PC-9 (cell line): ENCODE data around the gene LAMP1.
"Not testable (repeated sequence)": the region's sequence is repeated elsewhere in the genome, so short reads cannot be mapped to it uniquely, and the experiment has no call there.

ENCODE experiments used
- EZH2 ChIP-seq: fragments of 200-600 bp; sonication (generic); IDR thresholded peaks from 2 replicates; pipeline ENCODE4 v1.8.0; 2017; ENCODE audit warnings: antibody characterized with exemption, low read depth
- TF ChIP-seq, protein P1 (sequence below): fragments of 200-600 bp; sonication (generic); conservative IDR thresholded peaks from 2 replicates; pipeline ENCODE4 v1.6.1; 2017; ENCODE audit warnings: mixed run types, antibody characterized with exemption, mild to moderate bottlenecking, moderate library complexity

- TF ChIP-seq, protein P1, sequence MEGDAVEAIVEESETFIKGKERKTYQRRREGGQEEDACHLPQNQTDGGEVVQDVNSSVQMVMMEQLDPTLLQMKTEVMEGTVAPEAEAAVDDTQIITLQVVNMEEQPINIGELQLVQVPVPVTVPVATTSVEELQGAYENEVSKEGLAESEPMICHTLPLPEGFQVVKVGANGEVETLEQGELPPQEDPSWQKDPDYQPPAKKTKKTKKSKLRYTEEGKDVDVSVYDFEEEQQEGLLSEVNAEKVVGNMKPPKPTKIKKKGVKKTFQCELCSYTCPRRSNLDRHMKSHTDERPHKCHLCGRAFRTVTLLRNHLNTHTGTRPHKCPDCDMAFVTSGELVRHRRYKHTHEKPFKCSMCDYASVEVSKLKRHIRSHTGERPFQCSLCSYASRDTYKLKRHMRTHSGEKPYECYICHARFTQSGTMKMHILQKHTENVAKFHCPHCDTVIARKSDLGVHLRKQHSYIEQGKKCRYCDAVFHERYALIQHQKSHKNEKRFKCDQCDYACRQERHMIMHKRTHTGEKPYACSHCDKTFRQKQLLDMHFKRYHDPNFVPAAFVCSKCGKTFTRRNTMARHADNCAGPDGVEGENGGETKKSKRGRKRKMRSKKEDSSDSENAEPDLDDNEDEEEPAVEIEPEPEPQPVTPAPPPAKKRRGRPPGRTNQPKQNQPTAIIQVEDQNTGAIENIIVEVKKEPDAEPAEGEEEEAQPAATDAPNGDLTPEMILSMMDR: not testable (repeated sequence)
- not testable (repeated sequence) for TF ChIP-seq EZH2
These were observed 34.0 kb upstream of the LAMP1 start for GRCh38 chr13:113263016-113263415.
